GM12891 (cell line): ENCODE measurements around the gene IST1.

Source experiments
- DNase-seq: peaks from one replicate; pipeline ENCODE4 v3.0.0; 2011; ENCODE audit warnings: low spot score; ENCODE audit not compliant: insufficient read length
- FAIRE-seq: peaks from 2 replicates; lab custom pipeline; 2011; peaks lifted over from hg19 to GRCh38; lab: Jason Lieb, UNC
- PAX5 ChIP-seq: IDR thresholded peaks from 2 replicates; pipeline ENCODE4 v1.6.1; 2011; ENCODE audit warnings: low read length, moderate library complexity, mild to moderate bottlenecking; ENCODE audit not compliant: insufficient read depth, severe bottlenecking
- POLR2A ChIP-seq: IDR thresholded peaks from 2 replicates; pipeline ENCODE4 v1.6.1; 2011; ENCODE audit warnings: low read depth, low read length, control low read depth
- POLR2AphosphoS5 ChIP-seq: IDR thresholded peaks from 2 replicates; pipeline ENCODE4 v1.6.1; 2011; ENCODE audit warnings: low read depth, low read length, control low read depth
- POU2F2 ChIP-seq: IDR thresholded peaks from 2 replicates; pipeline ENCODE4 v1.6.1; 2011; ENCODE audit warnings: low read depth, mild to moderate bottlenecking, control low read depth, low read length, moderate library complexity
- SPI1 ChIP-seq: IDR thresholded peaks from 2 replicates; pipeline ENCODE4 v1.6.1; 2011; ENCODE audit warnings: low read depth, low read length, control low read depth
- TAF1 ChIP-seq: IDR thresholded peaks from 2 replicates; pipeline ENCODE4 v1.6.1; 2011; ENCODE audit warnings: low read depth, low read length, control low read depth

IST1 gene

DNA sequence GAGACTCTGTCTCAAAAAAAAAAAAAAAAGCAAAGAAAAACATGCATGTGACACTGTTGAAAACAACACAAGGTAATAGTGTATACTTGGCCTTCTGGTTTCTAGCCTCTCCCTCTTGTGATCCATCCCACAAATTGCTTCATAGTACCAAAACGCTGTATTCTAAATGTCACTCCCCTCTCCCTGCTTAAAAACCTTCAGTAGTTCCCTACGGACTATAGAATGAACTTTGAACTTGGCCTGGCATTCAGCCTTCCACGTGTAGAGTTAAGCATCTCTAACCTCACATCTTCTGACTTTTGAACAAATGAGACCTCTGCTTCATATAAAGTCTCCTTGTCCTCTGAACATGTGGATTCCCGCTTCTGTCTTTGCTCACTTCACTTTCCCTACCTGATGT is 16.4 kb upstream of the IST1 start:
- TF ChIP-seq POLR2A (no peak), POLR2AphosphoS5 (no peak), SPI1 (no peak), PAX5 (no peak), TAF1 (no peak)
- DNase-seq (no peak), FAIRE-seq (no peak)

DNA sequence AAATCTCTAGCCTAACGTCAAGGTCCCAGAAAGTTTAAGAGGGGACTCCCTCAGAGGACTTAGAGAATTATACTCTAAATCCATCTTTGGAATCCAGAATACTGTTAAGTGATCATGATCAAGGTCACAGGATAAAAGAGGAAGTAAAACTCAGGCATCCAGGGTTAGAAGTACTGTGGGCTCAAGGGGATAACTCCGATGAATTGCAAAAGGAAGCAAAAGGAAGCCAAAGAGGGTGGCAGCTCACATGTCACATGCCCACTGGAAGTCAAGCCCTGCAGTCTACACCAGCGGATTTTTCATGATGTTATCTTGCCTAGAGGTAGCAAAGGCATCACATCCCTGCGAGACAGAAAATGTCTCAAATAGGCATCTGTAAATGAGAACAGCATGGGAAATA is 15.2 kb upstream of the IST1 start:
- TF ChIP-seq POLR2A (no peak), SPI1 (no peak), POU2F2 (no peak), TAF1 (no peak)
- DNase-seq: no peak
- FAIRE-seq: no peak

DNA sequence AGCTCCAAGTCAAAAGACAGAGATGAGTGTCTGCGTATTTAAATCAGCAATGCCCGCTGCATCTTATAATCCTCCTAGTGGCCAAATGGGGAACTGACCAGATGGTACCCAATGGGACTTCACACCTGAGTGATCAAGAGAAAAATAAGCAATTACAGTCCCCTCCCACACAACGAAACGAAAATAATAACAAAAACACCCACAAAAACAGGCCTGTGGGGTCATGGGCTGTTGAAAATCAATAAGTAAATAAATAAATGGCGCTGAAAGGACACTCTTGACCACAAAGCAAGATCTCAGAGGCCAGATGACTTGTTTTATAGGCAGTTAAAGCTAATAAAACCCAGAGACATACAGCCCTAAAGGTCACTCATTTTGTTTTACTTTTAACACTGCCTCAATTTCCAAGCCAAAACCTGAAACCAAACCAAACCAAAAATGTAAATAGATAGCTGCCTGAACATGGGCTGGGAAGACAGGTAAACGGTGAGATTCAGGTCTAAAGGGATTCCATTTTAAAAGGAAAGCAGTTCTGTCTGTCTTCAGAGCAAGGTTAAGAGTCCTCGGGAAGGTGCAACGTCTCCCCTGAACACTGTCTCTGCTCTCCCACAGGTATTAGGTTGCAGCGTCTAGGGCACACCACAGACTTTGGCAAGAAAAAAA is 12.7 kb upstream of the IST1 start:
- peak; percentile 60; the same call in 1 of the 2 replicates for TF ChIP-seq POU2F2
- no peak for TF ChIP-seq POLR2AphosphoS5
- TF ChIP-seq PAX5: peak; percentile 96
- TF ChIP-seq TAF1: no peak
- TF ChIP-seq POLR2A: no peak
- peak; percentile 64; the same call in 1 of the 2 replicates for TF ChIP-seq SPI1

DNA sequence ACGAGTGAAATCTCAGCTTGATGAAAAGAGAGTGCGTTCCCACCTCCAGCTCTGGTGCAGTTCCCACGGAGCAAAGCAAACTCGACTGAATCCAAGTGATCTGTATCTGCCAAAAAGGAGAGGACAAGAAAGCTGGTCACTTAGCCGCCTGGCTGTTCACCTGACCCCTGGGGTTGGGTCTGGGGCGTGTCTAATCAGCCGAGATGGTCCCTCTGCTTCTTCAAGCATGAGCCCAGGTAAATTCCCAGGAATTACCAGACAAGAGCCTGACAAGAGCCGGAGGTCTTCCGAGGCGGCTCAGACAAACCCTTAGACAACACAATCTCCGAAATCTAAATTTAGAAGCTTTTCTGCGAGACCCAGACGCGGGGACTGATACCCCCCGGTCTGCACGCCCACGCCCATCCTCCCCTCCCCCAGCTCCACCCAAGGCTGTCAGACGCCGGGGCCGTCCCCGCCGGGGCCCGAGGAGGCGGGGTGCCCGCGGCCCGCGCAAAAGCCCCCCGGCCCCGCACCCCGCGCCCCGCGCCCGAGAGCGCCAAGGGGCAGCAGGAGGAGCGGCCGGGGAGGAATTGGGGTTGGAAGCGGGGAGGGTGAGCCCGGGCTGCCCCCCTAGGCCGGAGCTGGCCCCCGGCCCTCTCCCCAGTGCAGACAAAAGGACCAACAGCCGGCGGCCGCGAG is 12.0 kb upstream of the IST1 start:
- FAIRE-seq (no peak), DNase-seq (no peak)
- no peak for TF ChIP-seq SPI1
- TF ChIP-seq TAF1: no peak
- TF ChIP-seq POU2F2: no peak
- no peak for TF ChIP-seq POLR2A
- no peak for TF ChIP-seq POLR2AphosphoS5
- no peak for TF ChIP-seq PAX5

More for the DNA sequence above, 12.7 kb upstream of the IST1 start:
- DNase-seq (peak; percentile 46), FAIRE-seq (peak; percentile 60)

DNA sequence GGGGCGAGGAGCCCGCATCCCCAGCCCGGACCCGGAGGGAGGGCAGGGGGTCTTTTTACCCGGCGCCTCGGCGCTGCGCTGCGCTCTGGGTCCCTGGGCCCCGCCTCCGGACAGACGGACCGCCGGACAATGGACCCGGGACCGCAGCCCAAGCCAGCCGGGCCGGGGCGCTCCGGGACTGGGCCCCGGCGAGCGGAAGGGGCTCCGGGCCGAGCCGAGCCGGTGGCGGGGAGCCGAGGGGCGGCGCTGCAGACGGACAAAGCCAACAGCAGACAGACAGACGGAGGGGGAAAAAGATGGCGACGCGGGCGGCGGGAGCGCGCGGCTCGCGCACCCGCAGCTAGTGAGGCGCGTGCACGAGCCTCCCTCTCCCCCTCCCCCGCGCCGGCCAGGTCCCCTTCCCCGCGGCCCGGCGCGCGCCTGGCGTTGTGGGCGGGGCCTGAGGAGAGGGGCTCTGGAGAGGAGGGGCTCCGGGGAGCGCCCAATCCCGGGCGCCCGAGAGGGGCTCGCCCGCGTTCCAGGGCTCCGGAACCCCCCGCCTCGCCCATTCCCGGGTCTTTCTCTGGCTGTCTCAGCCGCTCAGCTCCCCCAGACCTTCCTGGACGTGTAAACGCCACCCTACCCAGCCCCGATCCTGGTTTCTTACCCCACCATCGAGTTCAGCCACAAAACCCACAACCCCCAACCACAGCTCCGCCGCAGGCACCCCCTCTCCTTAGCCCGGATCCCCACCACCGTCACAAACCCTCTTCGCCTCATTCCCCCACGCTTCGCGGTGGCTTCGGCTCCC is 11.3 kb upstream of the IST1 start, which contains the start of gene ZNF821:
Gene ZNF821 (minus strand): TSS at position 334 of the 790 bp plus-strand sequence. CDS start 4,236 bp downstream, outside the sequence.
- DNase-seq (peak; percentile 73), FAIRE-seq (peak; percentile 89)
- TF ChIP-seq TAF1 (0 out of 2 replicates have a peak, but pooled peaks have one; percentile 18), POU2F2 (no peak)

DNA sequence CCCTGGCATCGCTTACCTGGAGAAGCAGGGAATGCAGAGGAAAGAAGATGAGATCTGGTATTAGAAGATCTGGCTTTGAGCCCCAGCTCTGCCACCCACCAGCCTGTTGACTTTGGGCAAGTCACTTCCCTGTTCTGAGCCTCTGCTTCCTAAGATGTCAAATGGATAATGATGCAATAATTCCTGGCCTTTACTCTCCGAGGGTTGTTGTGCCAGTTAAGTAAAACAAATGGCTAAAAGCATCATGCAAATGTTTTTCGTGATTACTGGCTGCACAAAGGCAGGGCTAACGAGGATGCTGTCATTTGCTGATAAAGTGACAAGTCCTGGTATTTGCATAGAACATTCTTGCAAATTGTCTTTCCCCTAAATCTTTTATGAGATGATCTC is 10.1 kb upstream of the IST1 start:
- no peak for FAIRE-seq

DNA sequence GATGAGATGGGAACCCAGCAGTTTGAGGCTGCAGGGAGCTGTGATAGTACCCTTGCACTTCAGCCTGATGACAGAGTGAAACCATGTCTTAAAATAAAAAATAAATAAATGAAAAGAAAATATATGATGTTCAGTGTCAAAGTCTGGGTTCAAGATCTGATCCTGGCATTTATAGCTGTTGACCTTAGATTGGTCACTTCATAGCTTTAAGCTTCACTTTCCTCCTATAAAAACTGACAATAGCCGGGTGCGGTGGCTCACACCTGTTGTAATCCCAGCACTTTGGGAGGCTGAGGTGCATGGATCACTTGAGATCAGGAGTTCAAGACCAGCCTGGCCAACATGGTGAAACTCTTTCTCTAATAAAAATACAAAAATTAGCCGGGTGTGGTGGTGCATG is 6.2 kb upstream of the IST1 start:
- no peak for FAIRE-seq
- DNase-seq: no peak

More for the DNA sequence above, 10.1 kb upstream of the IST1 start:
- no peak for DNase-seq
- TF ChIP-seq PAX5 (no peak), POLR2AphosphoS5 (no peak), SPI1 (no peak), POLR2A (no peak), POU2F2 (no peak), TAF1 (no peak)

DNA sequence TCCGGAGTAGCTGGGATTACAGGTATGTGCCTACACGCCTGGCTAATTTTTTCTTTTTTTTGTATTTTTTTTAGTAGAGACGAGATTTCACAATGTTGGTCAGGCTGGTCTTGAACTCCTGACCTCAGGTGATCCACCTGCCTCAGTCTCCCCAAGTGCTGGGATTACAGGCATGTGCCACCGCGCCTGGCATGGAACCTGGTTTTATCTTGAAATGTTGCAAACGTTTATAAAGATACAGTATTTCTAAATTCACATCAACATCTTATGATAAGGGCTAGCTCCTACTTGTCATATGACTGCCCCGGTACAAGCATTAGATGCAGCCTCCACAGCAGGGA is 1.5 kb upstream of the IST1 start:
- no peak for TF ChIP-seq TAF1
- no peak for TF ChIP-seq POLR2AphosphoS5
- no peak for TF ChIP-seq POU2F2
- no peak for TF ChIP-seq PAX5
- no peak for TF ChIP-seq POLR2A
- no peak for TF ChIP-seq SPI1
- FAIRE-seq: no peak

More for the DNA sequence above, 6.2 kb upstream of the IST1 start:
- no peak for TF ChIP-seq PAX5
- TF ChIP-seq TAF1: no peak
- no peak for TF ChIP-seq POLR2A
- TF ChIP-seq SPI1: no peak
- no peak for TF ChIP-seq POLR2AphosphoS5
- TF ChIP-seq POU2F2: no peak

DNA sequence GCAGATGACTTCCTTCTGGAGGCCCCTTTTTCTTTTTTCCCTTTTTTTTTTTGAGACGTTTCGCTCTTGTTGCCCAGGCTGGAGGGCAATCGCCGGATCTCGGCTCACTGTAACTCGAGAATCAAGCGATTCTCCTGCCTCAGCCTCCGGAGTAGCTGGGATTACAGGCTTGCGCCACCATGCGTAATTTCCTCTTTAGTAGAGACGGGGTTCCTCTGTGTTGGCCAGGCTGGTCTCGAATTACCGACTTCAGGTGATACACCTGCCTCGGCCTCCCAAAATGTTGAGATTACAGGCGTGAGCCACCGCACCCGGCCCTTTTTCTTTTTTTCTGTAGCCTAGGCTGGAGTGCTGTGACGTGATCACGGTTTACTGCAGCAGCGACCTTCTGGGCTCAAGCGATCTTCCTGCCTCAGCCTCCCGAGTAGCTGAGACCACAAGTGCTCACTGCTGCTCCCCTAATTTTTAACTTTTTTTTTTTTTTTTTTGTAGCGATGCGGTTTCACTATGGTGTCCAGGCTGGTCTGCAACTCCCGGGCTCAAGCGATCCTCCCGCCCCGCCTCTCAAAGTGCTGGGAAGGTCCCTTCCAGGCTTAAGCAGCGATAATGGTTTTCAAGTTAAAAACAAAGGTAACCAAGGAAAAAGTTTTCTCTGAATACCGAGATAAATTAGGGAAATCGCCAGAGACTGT is 956 bp upstream of the IST1 start:
- TF ChIP-seq POLR2A (no peak), POLR2AphosphoS5 (no peak), PAX5 (no peak), SPI1 (no peak), POU2F2 (no peak), TAF1 (no peak)
- no peak for FAIRE-seq
- DNase-seq: no peak

More for the DNA sequence above, 1.5 kb upstream of the IST1 start:
- no peak for DNase-seq
